GM13976 (cell line): ENCODE data around the gene ARL5B.

ENCODE experiments used
- DNase-seq: peaks from one replicate; pipeline ENCODE4 v3.0.0; 2012; ENCODE audit warnings: low spot score
- in situ Hi-C: fragments of 300-500 bp; cut with MboI; formaldehyde crosslinking; loops from one replicate; pipeline ENCODE4 v1.12.0; 2022; ENCODE audit warnings: low sequenced_read_pairs, mixed read lengths, inconsistent platforms; ENCODE audit not compliant: unreplicated experiment
- TF ChIP-seq, protein P1 (sequence below): IDR thresholded peaks from 2 replicates; pipeline ENCODE4 v1.5.1; 2012; ENCODE audit warnings: borderline replicate concordance, mild to moderate bottlenecking; ENCODE audit not compliant: insufficient read depth; ENCODE audit errors: extremely low read depth, missing control alignments, control extremely low read depth

ARL5B gene

DNA sequence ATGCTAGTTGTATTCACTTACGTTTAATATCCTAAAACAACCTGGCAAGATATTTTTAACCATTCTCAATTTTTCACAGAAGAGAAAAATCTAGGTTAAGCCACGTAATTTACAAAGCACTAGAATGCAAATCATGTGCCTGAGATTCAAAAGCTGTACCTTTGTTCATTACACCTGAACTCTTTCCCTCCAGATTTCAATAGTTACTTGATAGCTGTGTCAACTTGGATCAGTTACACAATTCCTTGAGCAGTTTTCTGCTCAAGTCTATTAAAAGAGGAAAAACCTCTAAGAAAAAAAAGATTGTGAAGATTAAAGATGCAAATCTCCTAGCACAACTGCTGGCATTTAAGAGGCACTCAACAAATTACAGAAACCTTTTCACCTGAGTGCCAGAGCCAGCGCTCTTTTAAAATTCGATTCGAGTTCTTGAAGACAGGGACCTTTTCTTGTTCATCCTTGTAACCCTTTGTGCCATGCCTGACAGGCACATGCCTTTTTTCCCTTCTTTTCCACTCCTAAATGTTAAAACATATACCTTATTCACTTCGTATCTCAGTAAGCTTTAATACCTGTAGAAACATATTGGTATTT lies 8.7 kb upstream of the ARL5B start:
- TF ChIP-seq, protein P1, sequence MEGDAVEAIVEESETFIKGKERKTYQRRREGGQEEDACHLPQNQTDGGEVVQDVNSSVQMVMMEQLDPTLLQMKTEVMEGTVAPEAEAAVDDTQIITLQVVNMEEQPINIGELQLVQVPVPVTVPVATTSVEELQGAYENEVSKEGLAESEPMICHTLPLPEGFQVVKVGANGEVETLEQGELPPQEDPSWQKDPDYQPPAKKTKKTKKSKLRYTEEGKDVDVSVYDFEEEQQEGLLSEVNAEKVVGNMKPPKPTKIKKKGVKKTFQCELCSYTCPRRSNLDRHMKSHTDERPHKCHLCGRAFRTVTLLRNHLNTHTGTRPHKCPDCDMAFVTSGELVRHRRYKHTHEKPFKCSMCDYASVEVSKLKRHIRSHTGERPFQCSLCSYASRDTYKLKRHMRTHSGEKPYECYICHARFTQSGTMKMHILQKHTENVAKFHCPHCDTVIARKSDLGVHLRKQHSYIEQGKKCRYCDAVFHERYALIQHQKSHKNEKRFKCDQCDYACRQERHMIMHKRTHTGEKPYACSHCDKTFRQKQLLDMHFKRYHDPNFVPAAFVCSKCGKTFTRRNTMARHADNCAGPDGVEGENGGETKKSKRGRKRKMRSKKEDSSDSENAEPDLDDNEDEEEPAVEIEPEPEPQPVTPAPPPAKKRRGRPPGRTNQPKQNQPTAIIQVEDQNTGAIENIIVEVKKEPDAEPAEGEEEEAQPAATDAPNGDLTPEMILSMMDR, result no peak
- in situ Hi-C loops, result no loop called here
- DNase-seq, result no peak

DNA sequence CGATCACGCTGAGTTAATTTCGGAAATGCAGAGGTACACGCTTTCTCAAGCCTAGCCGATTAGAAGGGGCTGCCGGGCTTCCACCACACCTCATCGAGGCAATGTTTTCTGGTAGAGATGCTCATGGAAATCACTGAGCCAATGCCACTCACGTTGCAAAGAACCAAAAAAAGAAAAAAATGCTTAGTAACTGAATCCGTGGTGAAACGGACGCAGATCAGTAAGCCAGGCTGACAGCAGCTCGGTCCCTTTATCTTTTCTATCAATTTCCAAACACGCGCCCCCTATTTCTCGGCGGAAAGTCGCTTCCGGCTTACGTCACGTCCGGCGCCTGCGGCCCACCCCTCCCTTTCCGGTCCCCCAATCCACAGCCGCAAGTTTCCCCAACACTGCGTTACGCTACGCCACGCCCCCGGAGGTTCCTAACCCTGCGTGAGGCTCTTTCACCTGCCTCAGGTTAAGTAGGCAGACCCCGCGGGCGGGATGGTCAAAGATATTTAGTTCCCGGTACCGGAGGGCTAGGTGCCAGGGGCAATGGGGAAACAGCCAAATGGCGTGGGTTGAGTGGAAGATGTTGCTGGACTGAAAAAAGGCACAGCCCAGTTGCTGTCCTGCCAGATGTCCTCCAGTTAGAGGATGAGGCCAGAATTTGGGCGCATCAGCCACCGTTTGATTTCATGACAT lies 7.8 kb upstream of the ARL5B start, which contains the start of gene NSUN6:
TSS of gene NSUN6 (minus strand) at position 264 of the 684 bp plus-strand sequence. CDS start 384 bp downstream, outside the sequence.
- in situ Hi-C loops, result no loop called here
- peak; percentile 81 for DNase-seq
- TF ChIP-seq, protein P1, result no peak

DNA sequence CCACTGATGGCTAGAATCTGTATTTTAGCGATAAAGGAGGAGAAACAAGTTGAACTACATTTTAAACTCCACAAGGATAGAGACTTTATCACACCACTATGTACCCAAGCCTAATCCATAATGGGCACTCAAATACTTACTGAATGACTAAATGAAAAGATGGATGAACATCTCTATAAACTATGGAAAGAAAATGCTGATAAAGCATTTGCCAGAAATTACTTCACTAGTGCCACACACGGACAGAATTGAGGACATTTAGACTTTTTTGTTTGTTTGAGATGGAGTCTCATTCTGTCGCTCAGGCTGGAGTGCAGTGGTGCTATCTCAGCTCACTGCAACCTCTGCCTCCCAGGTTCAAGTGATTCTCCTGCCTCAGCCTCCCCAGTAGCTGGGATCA lies 6.1 kb upstream of the ARL5B start:
- TF ChIP-seq, protein P1, result no peak
- in situ Hi-C loops, result no loop called here
- no peak for DNase-seq

DNA sequence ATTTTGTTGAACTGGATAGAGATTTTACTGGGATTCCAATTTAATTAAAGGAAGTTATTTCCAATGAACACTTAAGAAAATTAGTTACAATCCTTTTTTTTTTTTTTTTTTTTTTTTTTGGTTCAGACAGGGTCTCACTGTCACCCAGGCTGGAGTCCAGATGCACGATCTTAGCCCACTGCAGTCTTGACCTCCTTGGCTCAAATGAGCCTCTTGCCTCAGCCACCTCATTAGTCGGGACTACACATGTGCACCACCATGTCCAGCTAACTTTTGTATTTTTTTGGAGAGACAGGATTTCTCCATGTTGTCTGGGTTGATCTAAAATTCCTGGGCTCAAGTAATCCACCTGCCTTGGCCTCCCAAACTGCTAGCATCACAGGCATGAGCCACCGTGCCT lies 2.5 kb upstream of the ARL5B start:
- TF ChIP-seq, protein P1, result no peak
- in situ Hi-C loops, result no loop called here
- DNase-seq, result no peak

DNA sequence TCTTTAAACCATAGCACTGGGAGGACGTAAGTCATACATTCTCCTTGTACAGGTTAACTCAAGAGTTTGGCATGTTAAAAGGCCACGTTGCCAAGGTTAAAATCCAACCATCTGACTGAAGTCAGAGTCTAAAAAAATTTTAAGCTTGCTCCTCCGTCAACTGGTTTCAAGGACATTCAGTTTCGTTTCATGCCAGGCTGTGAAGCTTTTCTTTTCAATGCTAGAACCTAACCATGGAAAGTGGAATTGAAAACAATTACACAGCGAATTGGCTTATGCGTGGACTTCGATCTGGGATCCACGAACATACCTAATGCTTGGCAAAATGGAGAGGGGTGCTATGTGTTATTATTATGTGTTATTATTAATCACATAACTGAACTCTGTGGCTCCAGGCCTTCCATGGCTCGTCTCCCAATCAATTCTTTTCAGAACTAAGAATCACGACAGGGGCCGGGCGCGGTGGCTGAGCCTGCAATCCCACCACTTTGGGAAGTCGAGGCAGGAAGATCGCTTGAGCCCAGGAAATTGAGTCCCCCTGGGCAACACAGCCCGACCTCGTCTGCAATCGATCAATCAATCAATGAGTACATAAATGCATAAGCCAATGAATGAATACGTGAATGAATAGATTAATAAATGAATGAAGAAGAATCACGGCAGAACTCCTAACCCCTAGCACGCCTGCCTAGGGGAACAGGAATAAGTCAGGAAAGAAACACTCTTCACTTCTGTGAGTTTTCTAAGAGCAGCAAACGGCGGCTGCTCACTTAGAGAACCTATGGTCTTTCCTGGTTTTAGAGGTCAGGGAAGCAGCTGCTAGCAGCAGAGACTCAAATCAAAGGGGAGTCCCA lies 733 bp upstream of the ARL5B start:
- DNase-seq, result peak; percentile 20
- in situ Hi-C loops, result no loop called here
- TF ChIP-seq, protein P1, result no peak

DNA sequence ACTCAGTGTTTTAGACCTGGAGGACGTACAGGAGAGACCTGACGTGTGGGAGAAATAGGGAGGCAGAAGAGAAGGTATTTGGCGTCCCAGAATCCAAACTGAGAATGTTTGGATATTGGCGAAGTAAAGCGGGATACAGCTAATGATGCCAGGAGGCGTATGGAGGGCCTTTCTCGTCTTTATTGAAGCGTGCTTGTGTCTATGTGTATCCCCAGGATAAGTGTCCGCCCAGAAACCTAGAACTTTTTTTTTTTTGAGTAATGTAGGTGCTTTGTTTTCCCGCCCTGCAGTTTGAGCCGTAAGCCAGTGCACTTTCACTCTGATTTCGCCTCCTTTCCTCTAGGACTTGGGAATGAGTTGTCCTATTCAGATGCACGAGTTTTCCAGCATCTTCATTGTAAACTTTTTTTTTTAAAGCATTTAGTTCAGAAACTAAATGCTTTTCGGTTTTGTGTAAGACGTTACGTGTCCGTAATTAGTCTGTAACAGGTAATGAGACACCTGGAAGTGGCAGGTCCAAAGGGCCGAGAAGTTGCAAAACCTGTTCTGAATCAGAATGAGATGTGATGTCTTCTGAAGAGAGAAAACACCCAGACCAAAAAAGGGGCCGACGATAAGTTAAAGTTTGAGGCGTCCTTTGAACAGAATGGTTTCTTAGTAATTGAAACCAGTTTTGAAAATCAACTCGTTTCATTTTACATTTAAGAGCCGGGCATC lies 746 bp downstream of the ARL5B start:
- TF ChIP-seq, protein P1, result no peak
- DNase-seq, result peak; percentile 18
- in situ Hi-C loops, result no loop called here
